ENCODE results near the gene GSC2.
"Not testable (repeated sequence)": the region's sequence is repeated elsewhere in the genome, so short reads cannot be mapped to it uniquely, and the experiment has no call there.

Gene GSC2

GRCh38 chr22:19164425-19164824 is 14.3 kb upstream of the GSC2 start:
- H3F3A ChIP-seq (ENCODE audit: low read depth) = no peaks in the 10 kb centered on the region
- no peaks in the 10 kb centered on the region for H3K79me2 ChIP-seq (ENCODE audit: insufficient read depth, low read length)
- H3K27me3 ChIP-seq (ENCODE audit: insufficient read depth, low read length, poor library complexity, severe bottlenecking) = no peaks in the 10 kb centered on the region

DNA sequence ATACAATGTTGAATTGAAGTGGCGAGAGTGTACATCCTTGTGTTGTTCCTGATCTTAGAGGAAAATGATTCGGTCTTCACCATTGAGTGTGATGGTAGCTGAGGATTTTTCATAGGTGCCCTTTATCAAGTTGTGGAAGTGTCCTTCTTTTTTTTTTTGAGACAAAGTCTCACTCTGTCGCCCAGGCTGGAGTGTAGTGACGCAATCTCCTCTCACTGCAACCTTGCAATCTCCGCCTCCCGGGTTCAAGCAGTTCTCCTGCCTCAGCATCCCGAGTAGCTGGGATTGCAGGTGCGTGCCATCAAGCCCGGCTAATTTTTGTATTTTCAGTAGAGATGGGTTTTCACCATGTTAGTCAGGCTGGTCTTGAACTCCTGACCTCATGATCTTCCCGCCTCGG is 8.6 kb upstream of the GSC2 start:
- H4K20me1 ChIP-seq (ENCODE audit: insufficient read depth, low read length, poor library complexity, severe bottlenecking); H3K9me2 ChIP-seq (replicated peaks; ENCODE audit: low read depth, low read length); H3F3A ChIP-seq (ENCODE audit: low read depth); H3K79me2 ChIP-seq (ENCODE audit: insufficient read depth, low read length); H3K4me1 ChIP-seq (ENCODE audit: insufficient read depth, low read length, poor library complexity, severe bottlenecking); H3K9ac ChIP-seq (ENCODE audit: low read depth, low read length, poor library complexity, severe bottlenecking); H3K9me3 ChIP-seq (ENCODE audit: insufficient read depth, low read depth, low read length); H3K27me3 ChIP-seq (ENCODE audit: insufficient read depth, low read length, poor library complexity, severe bottlenecking); H2AFZ ChIP-seq (ENCODE audit: low read length); H3K4me3 ChIP-seq (ENCODE audit: low read length, poor library complexity, severe bottlenecking); H3K4me2 ChIP-seq (ENCODE audit: low read depth, low read length, poor library complexity, severe bottlenecking); H3K36me3 ChIP-seq (ENCODE audit: insufficient read depth, low read length): not testable (repeated sequence)

More at GRCh38 chr22:19164425-19164824, 14.3 kb upstream of the GSC2 start:
- Histone ChIP-seq H2AFZ (ENCODE audit: low read length) (no peak overlapping the region), H3K36me3 (ENCODE audit: insufficient read depth, low read length) (no peaks in the 10 kb centered on the region), H3K4me1 (ENCODE audit: insufficient read depth, low read length, poor library complexity, severe bottlenecking) (no peaks in the 10 kb centered on the region), H3K4me2 (ENCODE audit: low read depth, low read length, poor library complexity, severe bottlenecking) (no peak overlapping the region), H3K4me3 (ENCODE audit: low read length, poor library complexity, severe bottlenecking) (no peak overlapping the region), H4K20me1 (ENCODE audit: insufficient read depth, low read length, poor library complexity, severe bottlenecking) (no peaks in the 10 kb centered on the region), H3K9ac (ENCODE audit: low read depth, low read length, poor library complexity, severe bottlenecking) (no peak overlapping the region), H3K9me3 (ENCODE audit: insufficient read depth, low read depth, low read length) (no peaks in the 10 kb centered on the region), H3K9me2 (replicated peaks; ENCODE audit: low read depth, low read length) (no peaks in the 10 kb centered on the region)
- TF ChIP-seq, protein P1, sequence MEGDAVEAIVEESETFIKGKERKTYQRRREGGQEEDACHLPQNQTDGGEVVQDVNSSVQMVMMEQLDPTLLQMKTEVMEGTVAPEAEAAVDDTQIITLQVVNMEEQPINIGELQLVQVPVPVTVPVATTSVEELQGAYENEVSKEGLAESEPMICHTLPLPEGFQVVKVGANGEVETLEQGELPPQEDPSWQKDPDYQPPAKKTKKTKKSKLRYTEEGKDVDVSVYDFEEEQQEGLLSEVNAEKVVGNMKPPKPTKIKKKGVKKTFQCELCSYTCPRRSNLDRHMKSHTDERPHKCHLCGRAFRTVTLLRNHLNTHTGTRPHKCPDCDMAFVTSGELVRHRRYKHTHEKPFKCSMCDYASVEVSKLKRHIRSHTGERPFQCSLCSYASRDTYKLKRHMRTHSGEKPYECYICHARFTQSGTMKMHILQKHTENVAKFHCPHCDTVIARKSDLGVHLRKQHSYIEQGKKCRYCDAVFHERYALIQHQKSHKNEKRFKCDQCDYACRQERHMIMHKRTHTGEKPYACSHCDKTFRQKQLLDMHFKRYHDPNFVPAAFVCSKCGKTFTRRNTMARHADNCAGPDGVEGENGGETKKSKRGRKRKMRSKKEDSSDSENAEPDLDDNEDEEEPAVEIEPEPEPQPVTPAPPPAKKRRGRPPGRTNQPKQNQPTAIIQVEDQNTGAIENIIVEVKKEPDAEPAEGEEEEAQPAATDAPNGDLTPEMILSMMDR (conservative IDR thresholded peaks at IDR 0.05; ENCODE audit: low read length) = no peak
- no peak for TF ChIP-seq EZH2phosphoT487 (IDR thresholded peaks at IDR 0.05; ENCODE audit: borderline replicate concordance)

GRCh38 chr22:19156109-19156508 is 6.0 kb upstream of the GSC2 start:
- H4K20me1 ChIP-seq (ENCODE audit: insufficient read depth, low read length, poor library complexity, severe bottlenecking); H3F3A ChIP-seq (ENCODE audit: low read depth); H3K27me3 ChIP-seq (ENCODE audit: insufficient read depth, low read length, poor library complexity, severe bottlenecking); H3K4me2 ChIP-seq (ENCODE audit: low read depth, low read length, poor library complexity, severe bottlenecking); H3K4me1 ChIP-seq (ENCODE audit: insufficient read depth, low read length, poor library complexity, severe bottlenecking); H3K36me3 ChIP-seq (ENCODE audit: insufficient read depth, low read length); H3K4me3 ChIP-seq (ENCODE audit: low read length, poor library complexity, severe bottlenecking); H3K9ac ChIP-seq (ENCODE audit: low read depth, low read length, poor library complexity, severe bottlenecking); H3K9me3 ChIP-seq (ENCODE audit: insufficient read depth, low read depth, low read length); H3K79me2 ChIP-seq (ENCODE audit: insufficient read depth, low read length); H2AFZ ChIP-seq (ENCODE audit: low read length); H3K9me2 ChIP-seq (replicated peaks; ENCODE audit: low read depth, low read length): not testable (repeated sequence)

GRCh38 chr22:19152942-19153883 is 3.1 kb upstream of the GSC2 start:
- no peaks in the 10 kb centered on the region for H3K9me3 ChIP-seq (ENCODE audit: insufficient read depth, low read depth, low read length)
- peak overlapping the region; percentile 10 for H3K4me2 ChIP-seq (ENCODE audit: low read depth, low read length, poor library complexity, severe bottlenecking)
- no peaks in the 10 kb centered on the region for H3K27me3 ChIP-seq (ENCODE audit: insufficient read depth, low read length, poor library complexity, severe bottlenecking)
- H3K9ac ChIP-seq (ENCODE audit: low read depth, low read length, poor library complexity, severe bottlenecking) = no peak overlapping the region
- H3K4me3 ChIP-seq (ENCODE audit: low read length, poor library complexity, severe bottlenecking) = no peak overlapping the region
- no peaks in the 10 kb centered on the region for H3K36me3 ChIP-seq (ENCODE audit: insufficient read depth, low read length)
- H4K20me1 ChIP-seq (ENCODE audit: insufficient read depth, low read length, poor library complexity, severe bottlenecking) = no peaks in the 10 kb centered on the region
- no peaks in the 10 kb centered on the region for H3K9me2 ChIP-seq (replicated peaks; ENCODE audit: low read depth, low read length)
- peak overlapping the region; percentile 70 for H2AFZ ChIP-seq (ENCODE audit: low read length)
- TF ChIP-seq, protein P1 (conservative IDR thresholded peaks at IDR 0.05; ENCODE audit: low read length) = no peak
- TF ChIP-seq EZH2phosphoT487 (IDR thresholded peaks at IDR 0.05; ENCODE audit: borderline replicate concordance) = no peak
- H3K4me1 ChIP-seq (ENCODE audit: insufficient read depth, low read length, poor library complexity, severe bottlenecking) = peaks cover 4% of the 10 kb centered on the region
- H3F3A ChIP-seq (ENCODE audit: low read depth) = no peaks in the 10 kb centered on the region
- H3K79me2 ChIP-seq (ENCODE audit: insufficient read depth, low read length) = no peaks in the 10 kb centered on the region
